GM21515 (cell line): ENCODE measurements around the gene PDE8B.

Experiments used
- ATAC-seq: cut with Tn5 transposase; IDR thresholded peaks from one replicate; pipeline ENCODE4 v1.9.1; 2021; ENCODE audit not compliant: unreplicated experiment

Gene PDE8B

DNA sequence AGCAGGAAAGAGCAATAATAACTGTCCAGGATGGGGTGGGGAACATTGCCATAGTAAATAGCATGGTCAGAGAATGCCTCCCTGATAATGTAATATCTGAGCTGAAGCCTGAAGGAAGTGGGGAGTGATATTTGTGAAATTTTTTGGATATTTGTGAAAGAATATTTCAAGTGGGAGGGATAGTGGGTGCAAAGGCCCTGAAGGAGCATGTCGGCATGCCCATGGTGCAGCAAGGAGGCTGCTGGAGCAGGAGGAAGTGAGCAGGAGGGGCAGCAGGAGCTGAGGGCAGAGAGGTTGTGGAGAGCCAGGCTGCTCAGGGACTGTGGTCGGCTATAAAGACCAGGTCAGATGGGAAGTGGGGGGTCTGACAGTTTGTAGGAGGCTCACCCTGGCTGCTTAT, 21.1 kb upstream of the PDE8B start:
- no peak for ATAC-seq

DNA sequence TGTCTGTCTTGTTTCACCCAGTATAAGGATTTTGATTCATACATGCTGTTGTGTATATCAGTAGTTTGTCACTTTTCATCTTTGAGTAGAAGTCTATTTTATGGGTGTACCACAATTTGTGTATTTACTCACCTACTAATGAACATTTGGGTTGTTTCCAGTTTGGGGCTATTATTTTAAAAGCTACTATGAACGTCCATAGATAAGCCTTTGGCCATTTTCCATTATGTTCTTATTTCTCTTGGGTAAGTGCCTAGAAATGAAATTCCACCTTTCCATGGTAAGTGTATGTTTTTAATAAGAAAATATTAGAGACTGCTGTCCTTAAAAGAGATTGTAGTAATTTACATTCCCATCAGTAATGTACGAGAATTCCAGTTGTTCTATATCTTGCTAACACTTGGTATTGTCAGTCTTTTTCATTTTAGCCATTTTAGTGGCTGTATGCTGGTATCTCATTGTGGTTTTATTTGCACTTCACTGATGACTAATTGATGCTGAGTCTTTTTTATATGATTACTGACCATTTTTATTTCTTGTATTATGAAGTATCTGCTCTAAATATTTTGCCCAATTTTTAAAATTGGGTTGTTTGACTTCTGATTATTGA, 17.9 kb upstream of the PDE8B start:
- ATAC-seq, result no peak

DNA sequence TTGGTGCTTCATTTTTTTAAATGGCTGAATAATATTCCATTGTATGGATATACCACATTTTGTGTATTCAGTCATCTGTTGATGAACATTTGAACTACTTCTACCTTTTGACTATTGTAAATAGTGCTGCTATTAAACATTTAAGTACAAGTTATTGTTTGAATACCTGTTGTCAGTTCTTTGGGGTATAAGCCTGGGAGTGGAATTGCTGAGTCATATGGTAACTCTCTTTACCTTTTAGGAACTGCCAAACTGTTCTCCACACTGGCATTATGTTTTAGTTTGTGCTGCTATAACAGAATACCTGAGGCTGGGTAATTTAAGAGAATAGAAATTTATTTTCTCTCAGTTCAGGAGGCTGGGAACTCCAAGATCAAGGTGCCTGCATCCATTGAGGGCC, 15.7 kb upstream of the PDE8B start:
- ATAC-seq, result no peak

DNA sequence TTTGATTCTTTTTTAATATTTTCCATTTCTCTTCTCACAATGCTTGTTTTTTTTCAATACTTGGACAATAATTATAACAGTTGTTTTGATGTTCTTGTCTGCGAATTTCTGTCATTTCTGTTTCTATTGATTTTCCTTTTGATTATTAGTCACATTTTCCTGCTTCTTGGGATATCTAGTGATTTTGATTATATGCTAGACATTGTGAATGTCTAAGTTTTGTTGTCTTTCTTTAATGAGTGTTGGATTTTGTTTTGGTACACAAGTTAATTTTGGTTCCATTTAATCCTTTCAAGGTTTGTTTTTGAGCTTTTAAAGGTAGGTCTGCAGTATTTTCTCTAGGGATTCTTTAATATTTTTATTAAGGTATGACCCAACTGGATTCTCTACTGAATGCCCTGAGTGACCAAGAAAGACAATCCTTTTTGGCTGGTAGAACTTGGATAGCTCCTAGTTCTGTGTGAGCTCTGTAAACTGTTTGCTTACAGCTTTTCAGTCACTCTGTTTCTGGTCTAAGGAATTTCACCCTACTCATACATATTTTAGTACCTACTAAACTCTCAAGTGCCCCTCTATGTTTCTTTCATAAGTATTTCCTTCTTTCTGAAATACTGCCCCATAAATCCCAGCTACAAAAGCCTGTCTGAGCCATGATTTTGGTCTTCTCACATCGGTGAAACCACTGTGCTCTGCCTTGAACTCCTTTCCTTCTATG, 12.5 kb upstream of the PDE8B start:
- ATAC-seq, result no peak

DNA sequence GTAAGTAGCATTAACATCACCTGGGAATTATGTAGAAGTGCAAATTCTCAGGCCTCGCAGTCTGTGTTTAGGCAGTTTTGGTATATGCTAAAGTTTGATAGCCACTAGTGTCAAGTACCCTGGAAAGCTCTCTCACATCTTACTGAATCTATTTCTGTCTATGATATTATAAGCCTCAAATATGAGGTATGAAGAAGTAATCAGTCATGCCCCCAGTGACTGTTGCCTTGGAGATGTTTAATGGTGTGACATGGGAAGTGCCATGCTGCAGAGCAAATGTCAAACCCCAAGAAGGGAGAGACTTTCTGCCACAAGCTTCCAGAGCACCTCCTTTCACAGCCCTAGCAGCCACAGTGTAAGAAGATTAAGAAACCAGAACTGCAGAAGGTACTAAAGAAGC, 9.8 kb upstream of the PDE8B start:
- no peak for ATAC-seq

DNA sequence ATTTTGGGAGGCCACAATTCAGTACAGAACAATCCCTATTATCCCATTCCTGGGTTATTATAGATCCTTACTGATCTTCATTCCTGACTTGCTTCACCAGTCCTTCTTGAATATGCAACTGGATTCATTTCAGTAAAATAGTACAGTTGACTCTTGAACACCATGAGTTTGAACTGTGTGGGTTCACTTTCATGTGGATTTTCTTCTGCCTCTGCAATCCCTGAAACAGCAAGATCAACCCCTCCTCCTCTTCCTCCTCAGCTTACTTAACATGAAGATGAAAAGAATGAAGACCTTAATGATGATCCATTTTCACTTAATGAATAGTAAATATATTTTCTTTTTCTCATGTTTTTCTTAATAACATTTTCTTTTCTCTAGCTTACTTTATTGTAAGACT, 8.3 kb upstream of the PDE8B start:
- no peak for ATAC-seq

DNA sequence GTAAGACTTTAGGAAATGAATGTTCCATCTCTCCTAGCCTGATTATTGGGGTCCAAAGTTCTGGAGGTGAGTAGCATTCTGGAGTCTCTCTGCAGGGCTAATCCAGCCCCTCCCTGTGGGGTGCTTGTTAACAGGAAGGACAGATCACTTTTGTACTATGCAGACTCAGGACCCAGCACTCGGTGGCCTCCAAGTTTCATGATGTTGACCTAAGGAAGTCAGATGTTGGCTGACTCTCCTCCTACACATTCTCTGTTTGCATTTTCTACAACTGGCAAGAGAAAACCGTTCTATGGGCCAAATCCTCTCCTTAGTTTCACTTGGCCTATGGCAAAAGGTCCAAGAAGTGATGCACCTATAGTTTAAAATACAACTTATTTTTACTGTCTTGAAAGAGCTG, 5.5 kb upstream of the PDE8B start:
- no peak for ATAC-seq

DNA sequence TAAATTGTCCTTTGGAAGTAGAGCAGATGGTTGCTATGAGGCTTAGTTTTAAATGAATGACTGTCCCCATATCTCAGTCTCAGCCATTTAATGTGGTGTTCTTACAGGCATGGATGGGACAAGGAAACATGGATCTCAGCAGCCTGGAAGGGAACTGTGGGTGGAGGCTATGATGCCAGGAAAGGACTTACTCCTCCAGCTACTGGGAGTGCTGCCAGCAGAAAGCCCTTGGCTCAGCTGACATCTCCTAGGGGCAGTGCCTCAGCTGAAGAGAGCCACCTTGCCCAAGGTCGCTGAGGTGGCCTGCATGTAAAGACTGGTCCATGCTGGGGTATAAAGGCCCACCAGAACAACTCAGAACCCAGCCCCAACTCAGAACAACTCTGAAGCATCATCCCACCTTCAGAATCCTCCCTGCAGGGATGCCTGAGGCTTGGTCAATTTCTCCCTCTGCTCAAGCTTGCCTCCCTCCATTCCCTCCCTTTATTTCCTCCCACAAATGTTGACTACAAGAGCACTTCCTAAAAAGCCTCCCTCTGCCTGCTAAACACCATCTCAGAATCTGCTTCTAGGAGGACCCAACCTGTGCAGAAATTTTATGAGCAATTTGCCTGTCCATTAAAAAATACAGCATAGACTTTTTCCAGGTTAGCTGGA, 1.8 kb upstream of the PDE8B start:
- ATAC-seq, result no peak

DNA sequence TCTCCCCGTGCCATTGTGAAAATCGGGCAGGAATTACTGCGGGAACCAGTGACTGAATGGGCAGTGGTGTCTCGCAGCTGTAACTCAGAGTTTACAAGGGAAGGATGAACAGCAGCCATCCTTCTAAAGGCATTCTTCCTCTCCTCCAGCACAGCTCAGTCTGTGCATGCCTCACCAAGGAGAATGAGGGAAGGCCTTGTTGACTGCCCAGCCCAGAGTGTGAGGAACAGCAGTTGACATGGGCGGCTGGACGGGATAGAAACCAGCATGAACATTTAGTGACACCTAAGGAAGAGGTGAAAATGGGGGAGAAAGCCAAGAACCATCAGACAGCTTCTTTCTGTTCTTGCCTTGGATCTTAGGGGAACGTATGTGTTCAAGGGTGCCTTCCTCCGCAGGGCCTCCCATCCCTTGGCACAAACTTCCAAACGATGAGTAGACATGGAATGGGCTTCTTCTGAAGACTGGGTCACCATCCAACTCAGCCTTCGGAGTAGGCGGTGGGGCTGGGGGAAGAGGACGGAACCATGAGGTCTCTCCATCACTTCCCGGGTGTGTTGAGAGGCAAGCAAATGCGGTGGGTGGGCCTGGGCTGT, 887 bp upstream of the PDE8B start:
- no peak for ATAC-seq

DNA sequence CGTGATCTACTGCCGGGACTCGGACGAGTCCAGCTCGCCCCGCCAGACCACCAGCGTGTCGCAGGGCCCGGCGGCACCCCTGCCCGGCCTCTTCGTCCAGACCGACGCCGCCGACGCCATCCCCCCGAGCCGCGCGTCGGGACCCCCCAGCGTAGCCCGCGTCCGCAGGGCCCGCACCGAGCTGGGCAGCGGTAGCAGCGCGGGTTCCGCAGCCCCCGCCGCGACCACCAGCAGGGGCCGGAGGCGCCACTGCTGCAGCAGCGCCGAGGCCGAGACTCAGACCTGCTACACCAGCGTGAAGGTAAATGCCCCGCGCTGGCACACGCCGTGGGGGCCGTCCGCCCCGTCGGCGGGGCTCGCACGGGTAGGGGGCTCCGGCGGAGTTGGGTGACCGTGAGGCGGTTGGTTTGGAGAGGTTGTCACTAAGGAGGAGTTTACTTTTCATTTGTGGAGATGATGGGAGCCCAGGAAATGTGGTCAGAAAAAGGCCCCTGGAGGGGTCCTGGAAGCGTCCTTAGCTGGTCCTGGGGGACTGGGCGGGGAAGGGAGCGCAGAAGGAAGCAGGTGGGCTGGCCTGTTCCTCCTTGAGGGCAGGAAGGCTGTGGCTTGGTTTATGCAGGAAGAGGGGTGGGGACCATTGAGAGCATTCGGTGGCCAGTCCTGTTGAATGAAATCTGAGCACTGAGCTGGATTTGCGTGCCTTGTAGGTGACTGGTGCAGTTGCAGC, 647 bp downstream of the PDE8B start:
- no peak for ATAC-seq

DNA sequence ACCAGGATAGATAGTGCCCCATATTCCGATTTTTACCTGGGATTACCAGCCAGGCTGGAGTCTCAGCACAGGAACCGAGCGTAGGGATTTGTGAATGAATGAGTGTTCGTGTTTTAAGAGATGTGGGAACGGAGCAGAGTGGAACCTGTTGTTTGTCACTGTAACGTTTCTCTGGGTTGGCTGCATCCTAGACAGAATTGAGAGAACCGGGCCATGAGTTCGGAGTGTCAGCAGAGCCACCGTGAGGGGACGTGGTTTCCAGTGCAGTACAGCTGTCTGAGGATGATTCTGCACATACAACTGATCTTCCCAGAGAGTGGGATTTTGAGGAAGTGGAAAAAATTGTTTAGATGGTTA, 1.2 kb downstream of the PDE8B start:
- ATAC-seq, result no peak

DNA sequence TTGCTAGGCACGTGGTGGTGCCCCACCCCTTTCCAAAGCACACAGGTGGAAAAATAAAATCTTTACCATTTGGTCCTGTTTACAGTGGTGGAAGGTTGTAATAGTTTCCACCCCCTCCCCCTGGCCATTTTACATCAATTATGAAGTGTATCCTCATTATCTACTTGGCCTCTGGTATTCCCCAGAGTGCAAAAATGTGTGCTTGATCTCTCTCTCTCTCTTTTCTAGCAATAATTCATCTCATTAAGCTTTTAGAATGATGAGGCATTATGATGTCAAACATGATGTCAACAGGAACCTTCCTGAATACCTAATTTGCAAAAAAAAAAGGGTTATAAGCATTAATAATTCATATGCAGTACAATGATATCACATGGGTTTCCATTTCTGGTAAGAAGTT, 3.1 kb downstream of the PDE8B start:
- no peak for ATAC-seq

DNA sequence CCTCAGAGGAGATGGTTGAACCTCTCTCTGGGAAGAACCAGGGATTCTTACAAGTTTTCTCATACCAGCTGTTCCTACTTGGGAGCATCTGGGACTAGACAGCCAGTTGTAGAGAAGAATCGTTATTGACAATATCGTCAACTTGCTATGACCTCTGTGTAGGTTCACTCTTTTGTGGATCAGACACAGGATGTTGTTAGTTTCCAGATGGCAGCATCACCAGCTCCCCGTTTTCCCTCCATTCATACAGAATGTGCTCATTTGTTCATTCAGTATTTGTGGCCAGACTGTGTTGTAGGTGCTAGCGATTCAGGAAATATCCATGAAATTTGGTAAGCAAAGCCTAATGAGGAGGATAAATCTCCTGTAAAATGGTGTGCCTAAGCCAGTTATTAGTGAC, 3.7 kb downstream of the PDE8B start:
- no peak for ATAC-seq

DNA sequence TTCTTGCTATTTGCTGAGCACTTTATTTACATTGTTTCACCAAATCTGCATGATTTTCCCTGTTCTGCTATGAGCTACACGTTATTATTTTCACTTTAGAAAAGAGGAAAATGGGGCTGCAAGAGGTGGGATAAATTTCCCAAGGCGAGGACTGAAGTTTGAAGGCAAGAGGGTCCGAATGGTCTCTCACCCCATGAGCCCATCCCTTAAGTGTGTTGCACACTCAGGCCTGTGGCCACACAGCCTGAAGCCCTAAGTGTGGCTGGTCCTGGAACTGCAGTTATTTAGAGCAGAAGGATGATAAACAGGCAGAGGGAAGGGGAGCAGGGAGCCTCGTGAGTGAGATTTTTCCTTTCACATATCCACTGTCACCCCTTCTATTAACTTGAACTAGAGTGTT, 7.8 kb downstream of the PDE8B start:
- no peak for ATAC-seq

DNA sequence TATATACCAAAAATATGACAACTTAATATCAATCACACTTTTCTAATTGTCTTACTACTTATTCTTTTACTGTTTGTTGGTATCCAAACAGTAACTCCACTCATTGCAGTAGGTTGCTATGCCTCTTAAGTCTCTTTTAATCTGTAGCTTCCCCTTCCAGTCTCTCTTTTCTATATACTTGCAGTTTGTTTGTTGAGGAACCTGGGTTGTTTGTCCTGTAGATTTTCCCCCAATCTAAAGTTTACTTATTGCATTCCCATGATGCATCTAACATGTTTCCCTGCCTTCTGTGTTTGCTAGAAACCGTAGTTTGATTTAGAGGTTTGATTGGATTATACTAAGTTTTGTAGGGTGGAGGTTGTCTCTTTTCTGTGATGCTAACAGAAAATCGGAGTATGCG, 10.6 kb downstream of the PDE8B start:
- no peak for ATAC-seq

DNA sequence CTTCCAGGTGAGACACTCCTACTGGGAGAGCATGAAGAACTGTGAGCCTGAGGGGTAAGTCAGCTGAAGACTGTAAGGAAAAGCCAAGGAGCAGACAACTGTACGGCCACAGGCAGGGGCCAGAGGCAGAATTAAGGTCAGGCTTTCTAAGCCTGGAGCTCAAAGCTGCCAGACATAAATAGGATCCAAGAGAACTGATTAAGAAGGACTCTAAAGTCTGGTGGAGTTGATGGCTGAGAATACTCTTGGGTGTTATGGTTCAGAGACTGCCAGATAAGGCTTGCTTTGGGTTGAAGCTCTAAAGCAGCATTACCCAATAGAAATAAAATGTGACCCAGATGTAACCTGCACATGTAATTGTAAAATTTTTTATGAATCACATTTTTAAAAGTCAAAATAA, 12.2 kb downstream of the PDE8B start:
- ATAC-seq, result no peak

DNA sequence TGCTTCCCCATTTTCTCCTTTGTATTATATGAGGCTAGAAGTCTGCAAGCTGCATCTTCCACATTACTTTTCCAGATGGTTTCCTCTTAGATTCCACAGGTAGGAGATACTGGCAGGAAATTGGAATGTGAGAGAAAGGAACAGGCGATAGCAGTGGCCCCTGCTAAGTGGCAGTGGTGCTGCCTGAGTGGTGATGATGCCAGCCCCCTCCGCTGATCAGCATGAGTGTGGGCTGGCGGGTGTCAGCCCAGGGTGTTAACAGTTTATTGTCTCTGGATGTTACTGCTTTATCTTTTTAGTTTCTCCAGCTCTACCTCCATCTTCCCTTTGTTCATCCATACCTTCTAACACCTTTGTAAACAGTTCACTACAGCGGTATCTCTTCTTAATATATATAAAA, 13.2 kb downstream of the PDE8B start:
- ATAC-seq, result no peak

DNA sequence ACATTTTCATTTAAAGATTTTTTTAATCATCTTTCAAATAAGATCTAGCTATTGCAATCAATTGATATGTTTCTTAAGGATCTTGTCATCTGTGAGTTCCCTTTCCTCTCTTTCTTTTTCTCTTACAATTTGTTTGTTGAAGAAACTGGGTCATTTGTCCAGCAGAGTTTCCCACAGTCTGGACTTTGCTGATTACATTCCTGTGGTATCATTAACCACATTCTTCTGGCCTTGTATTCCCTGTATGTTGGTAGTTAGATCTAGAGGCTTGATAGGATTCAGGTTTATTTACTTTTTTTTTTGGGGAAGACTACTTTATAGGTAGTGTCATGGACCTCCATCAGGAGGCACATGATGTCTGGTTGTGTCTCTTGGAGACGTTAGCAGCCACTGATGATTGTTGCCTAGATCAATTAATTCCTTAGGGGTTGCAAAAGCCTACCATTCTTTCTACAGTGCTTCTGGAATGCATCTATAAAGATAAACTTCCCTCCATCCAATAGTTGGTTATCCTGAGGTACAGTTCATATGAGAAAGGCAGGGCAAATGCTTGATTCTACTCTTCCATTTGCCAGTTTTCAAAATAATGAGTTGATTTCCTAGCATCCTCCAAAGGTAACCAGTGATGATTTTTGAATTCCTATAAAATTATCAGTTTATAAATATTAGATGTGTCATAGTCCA, 14.3 kb downstream of the PDE8B start:
- no peak for ATAC-seq

DNA sequence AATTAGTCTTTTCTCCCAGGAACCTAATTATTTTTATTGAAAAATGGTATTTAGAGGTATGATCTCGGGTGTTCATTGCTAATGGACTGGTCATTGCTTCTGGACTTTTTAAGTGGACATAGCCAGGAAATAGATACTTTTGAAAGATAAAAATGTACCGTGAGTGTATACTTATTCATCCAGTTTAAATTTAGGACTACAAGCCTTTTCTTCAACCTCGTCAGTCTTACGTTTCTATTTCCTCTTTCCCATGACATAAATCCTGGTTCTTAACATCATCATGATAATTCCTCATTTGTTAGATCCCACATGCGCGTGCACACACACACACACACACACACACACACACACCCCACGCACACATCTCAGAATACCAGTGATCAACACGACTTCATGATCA, 15.1 kb downstream of the PDE8B start:
- no peak for ATAC-seq

DNA sequence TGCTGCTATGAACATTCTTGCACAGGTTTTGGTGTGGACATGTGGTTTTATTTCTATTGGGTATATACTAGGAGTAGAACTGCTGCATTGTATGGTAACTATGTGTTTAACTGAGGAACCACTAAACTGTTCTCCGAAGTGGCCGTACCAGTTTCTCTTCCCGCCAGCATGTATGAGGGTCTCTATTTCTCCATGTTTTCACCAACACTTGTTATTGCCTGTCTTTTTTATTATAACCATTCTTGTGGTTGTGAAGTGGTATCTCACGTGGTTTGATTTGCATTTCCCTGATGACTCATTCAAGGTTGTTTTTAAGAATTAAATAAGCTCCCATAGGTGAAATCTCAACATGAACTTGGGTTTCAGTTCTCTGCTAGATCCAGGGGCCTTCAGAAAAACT, 19.4 kb downstream of the PDE8B start:
- ATAC-seq, result no peak
